AG04450 (cell line): Measurements from ENCODE around the gene TAF1C. TPM values are rescaled to one million over a fixed set of nuclear protein-coding genes. Genes with fewer than 3 reads are reported as not detected.

Experiments used
- CTCF ChIA-PET: fragments of 300-600, 350-600 bp; formaldehyde crosslinking; extraction: SDS; loops from one replicate; lab custom pipeline; 2022; ENCODE audit warnings: antibody characterized with exemption, inconsistent platforms; lab: Charles Lee
- POLR2A ChIA-PET: fragments of 350-600 bp; formaldehyde crosslinking; extraction: SDS; loops from one replicate; lab custom pipeline; 2021; ENCODE audit warnings: antibody characterized with exemption, inconsistent platforms; lab: Yijun Ruan, JAX
- DNase-seq: peaks from one replicate; pipeline ENCODE4 v3.0.0-alpha.2; 2011; ENCODE audit warnings: low read depth, low spot score
- H3K27ac ChIP-seq: one replicate; pipeline ENCODE4 v1.5.1; 2012; ENCODE audit warnings: low read depth, low read length, control low read depth
- H3K27me3 ChIP-seq: one replicate; pipeline ENCODE4 v1.6.0; 2012; ENCODE audit warnings: low read length; ENCODE audit not compliant: control insufficient read depth, insufficient read depth
- H3K4me3 ChIP-seq: 2 replicates; pipeline ENCODE4 v1.5.1; 2011; ENCODE audit warnings: mild to moderate bottlenecking, low read depth, low read length, control low read depth
- H3K9me3 ChIP-seq: 2 replicates; pipeline ENCODE4 v1.5.1; 2012; ENCODE audit warnings: low read length; ENCODE audit not compliant: control insufficient read depth, insufficient read depth
- CTCF ChIP-seq: IDR thresholded peaks from 2 replicates; pipeline ENCODE4 v1.5.1; 2011; ENCODE audit warnings: low read depth, low read length, control low read depth, inconsistent platforms
- polyA plus RNA-seq: library from polyadenylated mRNA; depleted of rRNA; stranded (reverse); fragments of >200 nt; gene quantifications from 2 replicates; pipeline ENCODE4 v1.2.3, GENCODE V29; 2011

Gene TAF1C
- polyA plus RNA-seq, 1 experiment: 14.2 TPM

DNA sequence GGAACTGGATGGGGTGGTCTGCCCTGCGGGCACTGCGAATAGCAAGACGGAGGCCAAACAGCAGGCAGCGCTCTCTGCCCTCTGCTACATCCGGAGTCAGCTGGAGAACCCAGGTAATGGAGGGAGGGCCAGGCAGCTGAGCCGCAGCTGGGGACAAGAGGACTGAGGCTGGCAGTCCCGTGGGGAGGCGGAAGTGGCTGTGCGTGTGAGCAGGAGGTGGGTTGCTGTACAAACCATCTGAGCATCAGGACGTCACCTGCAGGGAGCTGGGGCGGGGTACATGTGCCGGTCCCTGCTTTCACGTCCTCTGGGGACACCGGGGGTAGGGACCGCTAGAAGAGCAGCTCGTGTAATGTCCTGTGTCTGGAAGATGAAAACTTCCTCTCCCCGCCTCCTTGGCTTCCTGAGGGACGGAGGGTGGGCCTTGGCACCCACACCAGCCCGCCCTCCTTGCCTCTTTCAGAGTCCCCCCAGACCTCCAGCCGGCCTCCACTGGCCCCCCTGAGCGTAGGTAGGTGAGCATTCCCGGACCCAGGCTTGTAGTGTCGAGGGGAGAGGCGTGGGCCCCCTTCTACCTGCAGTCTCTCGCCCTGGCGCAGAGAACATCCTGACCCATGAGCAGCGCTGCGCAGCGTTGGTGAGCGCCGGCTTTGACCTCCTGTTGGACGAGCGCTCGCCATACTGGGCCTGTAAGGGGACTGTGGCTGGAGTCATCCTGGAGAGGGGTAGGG lies 7.8 kb upstream of the TAF1C start:
- no peaks in the 10 kb centered on the region; the same call in 1 of the 2 replicates for H3K9me3 ChIP-seq
- no peak overlapping the region for H3K27ac ChIP-seq
- no peak overlapping the region for H3K4me3 ChIP-seq
- TF ChIP-seq CTCF: no peak
- CTCF ChIA-PET: interaction anchor here (2.7 kb wide), 1 partner anchor 7 kb away, joined by 19 read pairs; the partner anchor contains the start of gene TAF1C
- POLR2A ChIA-PET: no interaction called here
- peaks cover 24% of the 10 kb centered on the region for H3K27me3 ChIP-seq
- DNase-seq: no peak

DNA sequence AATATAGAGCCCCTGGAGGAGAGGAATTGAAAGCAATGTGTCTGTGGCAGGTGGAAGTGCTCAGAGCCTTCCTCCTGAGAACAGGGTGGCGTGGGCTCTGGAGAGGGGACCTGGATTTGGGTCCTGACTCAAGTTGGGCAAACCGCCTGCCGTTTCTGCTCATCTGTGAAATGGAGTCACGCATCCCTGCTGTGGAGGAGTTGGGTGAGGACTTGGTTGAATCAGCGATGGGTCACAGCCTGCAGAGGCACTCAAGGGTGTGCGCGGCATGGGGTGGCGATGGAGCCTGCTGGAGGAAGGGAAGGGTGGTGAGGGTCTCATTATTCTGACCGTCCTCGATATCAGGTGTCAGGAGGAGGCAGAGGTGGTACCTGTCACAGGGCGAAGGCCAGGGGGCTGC lies 7.2 kb upstream of the TAF1C start:
- Histone ChIP-seq H3K27ac (no peak overlapping the region), H3K27me3 (peaks cover 20% of the 10 kb centered on the region), H3K4me3 (no peak overlapping the region), H3K9me3 (no peaks in the 10 kb centered on the region; the same call in 1 of the 2 replicates)
- CTCF ChIA-PET: no interaction called here
- POLR2A ChIA-PET: no interaction called here
- DNase-seq: no peak
- TF ChIP-seq CTCF: no peak

GRCh38 chr16:84193480-84193879 lies 6.6 kb upstream of the TAF1C start:
- TF ChIP-seq CTCF: no peak
- H3K9me3 ChIP-seq: no peaks in the 10 kb centered on the region; the same call in 1 of the 2 replicates
- H3K27me3 ChIP-seq: peaks cover 17% of the 10 kb centered on the region
- POLR2A ChIA-PET: no interaction called here
- no peak overlapping the region for H3K27ac ChIP-seq
- DNase-seq: no peak
- CTCF ChIA-PET: no interaction called here
- no peak overlapping the region for H3K4me3 ChIP-seq

GRCh38 chr16:84191466-84191865 lies 4.6 kb upstream of the TAF1C start:
- no peak overlapping the region for H3K4me3 ChIP-seq
- POLR2A ChIA-PET: no interaction called here
- DNase-seq: no peak
- no peaks in the 10 kb centered on the region; the same call in 1 of the 2 replicates for H3K9me3 ChIP-seq
- CTCF ChIA-PET: no interaction called here
- no peak for TF ChIP-seq CTCF
- H3K27ac ChIP-seq: no peak overlapping the region
- peaks cover 17% of the 10 kb centered on the region for H3K27me3 ChIP-seq

DNA sequence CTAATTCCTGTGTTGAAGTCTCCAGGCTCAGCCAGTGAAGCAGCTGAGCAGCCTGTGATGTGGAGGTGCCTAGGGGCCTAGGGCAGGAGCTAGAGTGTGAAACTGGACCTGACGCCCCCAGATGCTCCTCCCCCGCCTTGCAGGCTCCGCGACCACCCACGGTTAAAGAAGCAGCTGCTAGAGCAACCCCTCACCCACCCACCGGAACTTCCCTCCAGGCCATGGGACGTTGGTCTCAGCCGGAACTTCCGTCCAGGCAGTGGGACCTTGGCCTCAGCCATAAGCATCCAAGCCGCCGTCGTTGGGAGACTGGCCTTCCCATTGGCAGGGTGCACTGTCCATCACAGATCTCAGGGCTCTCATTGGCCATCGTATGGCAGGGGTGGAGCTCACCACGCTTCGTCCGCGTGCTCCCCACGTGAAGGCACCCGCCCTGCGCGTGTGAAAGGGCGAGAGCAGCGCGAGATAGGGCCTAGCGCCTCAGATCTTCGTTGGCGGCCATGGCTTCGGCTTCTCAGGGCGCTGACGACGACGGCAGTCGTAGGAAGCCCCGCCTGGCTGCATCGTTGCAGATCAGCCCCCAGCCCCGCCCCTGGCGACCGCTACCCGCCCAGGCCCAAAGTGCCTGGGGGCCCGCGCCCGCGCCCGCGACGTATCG lies 4.0 kb upstream of the TAF1C start, which contains the start of gene ADAD2:
Gene ADAD2, plus strand, starts transcription at position 427 of the 658 bp plus-strand sequence. Its CDS starts 74 bp downstream, at position 501.
- POLR2A ChIA-PET: no interaction called here

More for the DNA sequence above, 4.0 kb upstream of the TAF1C start, which contains the start of gene ADAD2:
- Histone ChIP-seq H3K27me3 (peaks cover 12% of the 10 kb centered on the region), H3K4me3 (no peak within 1 kb of the TSS), H3K27ac (no peak within 1 kb of the TSS), H3K9me3 (no peaks in the 10 kb centered on the region; the same call in 1 of the 2 replicates)
- CTCF ChIA-PET: no interaction called here
- DNase-seq: no peak
- TF ChIP-seq CTCF: no peak
